ENCODE results near the gene CNTN5. TPM values are rescaled to one million over a fixed set of nuclear protein-coding genes. Genes with fewer than 3 reads are reported as not detected.

The CNTN5 gene
- total RNA-seq, 4 donors from 2014 or later, result not detected

GRCh38 chr11:99464985-99465384 is 444.2 kb downstream of the CNTN5 start:
- no peak for TF ChIP-seq CTCF (IDR thresholded peaks at IDR 0.05)
- TF ChIP-seq POLR2A (IDR thresholded peaks at IDR 0.05), result no peak
- WGBS, 2 donors, result 76 to 82% methylated on average over 2 of the region's 2 CpGs
- intact Hi-C loops (cut with DNase I; ENCODE audit: low total_unique reads), result no loop called here
- no peak overlapping the region for H3K4me3 ChIP-seq (ENCODE audit: low read depth, poor library complexity, severe bottlenecking)
- DNase-seq (ENCODE audit: low spot score in 2 of 2), result no peak

- 53 to 65% methylated on average over 1 of the region's 1 CpG for WGBS, 2 donors
- TF ChIP-seq POLR2A (IDR thresholded peaks at IDR 0.05) (no peak), CTCF (IDR thresholded peaks at IDR 0.05) (no peak)
- DNase-seq (ENCODE audit: low spot score in 2 of 2), result no peak
- H3K4me3 ChIP-seq (ENCODE audit: low read depth, poor library complexity, severe bottlenecking), result no peak overlapping the region
- intact Hi-C loops (cut with DNase I; ENCODE audit: low total_unique reads), result no loop called here
Measured at GRCh38 chr11:99489581-99489980, 468.8 kb downstream of the CNTN5 start.

- intact Hi-C loops (cut with DNase I; ENCODE audit: low total_unique reads), result no loop called here
- TF ChIP-seq POLR2A (IDR thresholded peaks at IDR 0.05), result no peak
- WGBS, 2 donors, result 79 to 84% methylated on average over 4 of the region's 4 CpGs
- no peak overlapping the region for H3K4me3 ChIP-seq (ENCODE audit: low read depth, poor library complexity, severe bottlenecking)
- DNase-seq (ENCODE audit: low spot score in 2 of 2), result no peak
Measured at GRCh38 chr11:99494065-99494464, 473.3 kb downstream of the CNTN5 start.

- DNase-seq (ENCODE audit: low spot score in 2 of 2), result no peak
- WGBS, 2 donors, result 42 to 49% methylated on average over 2 of the region's 2 CpGs
- intact Hi-C loops (cut with DNase I; ENCODE audit: low total_unique reads), result no loop called here
- no peak for TF ChIP-seq POLR2A (IDR thresholded peaks at IDR 0.05)
- TF ChIP-seq CTCF (IDR thresholded peaks at IDR 0.05), result no peak
- H3K4me3 ChIP-seq (ENCODE audit: low read depth, poor library complexity, severe bottlenecking), result no peak overlapping the region
Measured at GRCh38 chr11:99501655-99502054, 480.9 kb downstream of the CNTN5 start.

DNA sequence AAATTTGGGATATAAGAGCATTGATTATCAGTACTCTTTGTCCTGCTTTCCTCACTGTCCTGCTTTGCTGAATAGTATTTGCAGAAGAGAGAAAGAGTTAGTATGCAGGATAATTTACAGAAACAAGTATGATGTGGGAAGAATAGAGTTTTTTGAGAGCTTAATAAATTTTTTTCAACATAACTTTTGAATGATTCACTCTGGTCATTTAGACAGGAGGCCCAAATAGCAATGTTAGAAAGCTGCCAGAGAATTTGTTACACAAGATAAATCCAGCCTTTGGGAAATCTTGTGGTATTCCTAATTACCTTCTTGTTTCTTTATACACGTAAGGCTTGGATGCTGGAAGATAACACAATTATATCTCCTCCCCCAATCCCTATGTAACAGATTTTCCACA is 484.6 kb downstream of the CNTN5 start:
- TF ChIP-seq POLR2A (IDR thresholded peaks at IDR 0.05) (no peak), CTCF (IDR thresholded peaks at IDR 0.05) (no peak)
- H3K4me3 ChIP-seq (ENCODE audit: low read depth, poor library complexity, severe bottlenecking), result no peak overlapping the region
- intact Hi-C loops (cut with DNase I; ENCODE audit: low total_unique reads), result no loop called here
- WGBS, 2 donors, result 45 to 55% methylated on average over 1 of the region's 1 CpG
- no peak for DNase-seq (ENCODE audit: low spot score in 2 of 2)

DNA sequence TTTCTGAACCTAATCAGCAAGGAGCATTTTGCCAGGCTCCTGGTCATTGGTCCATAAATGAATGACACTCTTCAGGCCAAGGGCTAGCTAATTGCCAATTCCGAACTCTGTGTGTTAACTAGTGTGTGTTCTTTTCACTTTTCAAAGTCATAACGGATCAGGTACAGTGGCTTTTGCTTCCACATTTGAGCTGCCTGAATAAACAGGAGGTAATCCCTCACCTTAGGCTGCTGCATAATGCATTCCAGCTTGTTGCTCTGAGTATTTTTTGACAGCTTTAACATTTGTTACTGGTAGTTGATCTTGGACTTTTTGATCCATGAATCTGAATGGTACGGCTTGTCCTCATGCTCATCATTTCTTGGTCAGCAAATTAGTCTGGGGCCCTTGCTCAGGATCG is 485.1 kb downstream of the CNTN5 start:
- WGBS, 2 donors, result 75% methylated on average over 4 of the region's 4 CpGs
- intact Hi-C loops (cut with DNase I; ENCODE audit: low total_unique reads), result no loop called here
- TF ChIP-seq CTCF (IDR thresholded peaks at IDR 0.05) (no peak), POLR2A (IDR thresholded peaks at IDR 0.05) (no peak)
- H3K4me3 ChIP-seq (ENCODE audit: low read depth, poor library complexity, severe bottlenecking), result no peak overlapping the region
- no peak for DNase-seq (ENCODE audit: low spot score in 2 of 2)

All from lower leg skin (tissue), 4 donors.